ENCODE data around the gene CHTF18. TPM values are rescaled to one million over a fixed set of nuclear protein-coding genes. Genes with fewer than 3 reads are reported as not detected.

CHTF18 gene
- total RNA-seq, 2 experiments from 2014 or later: 95.6 to 115 TPM

DNA sequence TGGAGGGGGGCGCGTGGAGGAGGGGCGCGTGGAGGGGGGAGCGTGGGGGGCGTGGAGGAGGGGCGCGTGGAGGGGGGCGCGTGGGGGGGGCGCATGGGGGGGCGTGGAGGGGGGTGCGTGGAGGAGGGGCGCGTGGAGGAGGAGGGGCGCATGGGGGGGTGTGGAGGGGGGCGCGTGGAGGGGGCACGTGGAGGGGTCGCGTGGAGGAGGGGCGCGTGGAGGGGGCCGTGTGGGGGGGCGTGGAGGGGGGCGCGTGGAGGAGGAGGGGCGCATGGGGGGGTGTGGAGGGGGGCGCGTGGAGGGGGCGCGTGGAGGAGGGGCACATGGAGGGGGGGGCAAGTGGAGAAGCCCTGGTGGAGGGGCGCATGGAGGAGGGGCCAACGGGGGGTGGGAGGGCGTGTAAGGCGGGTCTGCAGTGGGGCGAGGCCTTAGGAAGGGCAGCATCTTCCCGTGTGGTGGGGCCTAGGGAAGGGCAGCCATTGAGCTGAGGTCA is 20.6 kb upstream of the CHTF18 start:
- no peak for ATAC-seq

GRCh38 chr16:768428-768827 is 20.0 kb upstream of the CHTF18 start:
- ChIA-PET POLR2A (no interaction called here), CTCF (no interaction called here)
- no peaks in the 10 kb centered on the region for H3K9me3 Mint-ChIP-seq
- H3K27ac Mint-ChIP-seq: no peak overlapping the region
- intact Hi-C loops (cut with micrococcal nuclease): no loop called here
- H3K27me3 Mint-ChIP-seq: no peaks in the 10 kb centered on the region
- H3K36me3 Mint-ChIP-seq (ENCODE audit: low read depth): no peaks in the 10 kb centered on the region
- no peaks in the 10 kb centered on the region for H3K4me1 Mint-ChIP-seq (ENCODE audit: low read depth)
- DNase-seq (no peak), ATAC-seq (no peak)
- H3K4me3 Mint-ChIP-seq: no peak overlapping the region
- TF ChIP-seq CTCF (IDR thresholded peaks at IDR 0.05): no peak

More for the DNA sequence above, 20.6 kb upstream of the CHTF18 start:
- no peak for TF ChIP-seq CTCF (IDR thresholded peaks at IDR 0.05)
- no peak overlapping the region for H3K27ac Mint-ChIP-seq
- H3K27me3 Mint-ChIP-seq: no peaks in the 10 kb centered on the region
- DNase-seq: no peak
- H3K4me1 Mint-ChIP-seq (ENCODE audit: low read depth): no peaks in the 10 kb centered on the region
- no peaks in the 10 kb centered on the region for H3K36me3 Mint-ChIP-seq (ENCODE audit: low read depth)
- no peak overlapping the region for H3K4me3 Mint-ChIP-seq
- ChIA-PET POLR2A (no interaction called here), CTCF (interaction anchor here (1.3 kb wide), 1 partner anchor 17 kb away, joined by 3 read pairs; no protein-coding TSS in a partner anchor)
- intact Hi-C loops (cut with micrococcal nuclease): no loop called here
- H3K9me3 Mint-ChIP-seq: no peaks in the 10 kb centered on the region

- ChIA-PET CTCF (interaction anchor here (1.3 kb wide), 1 partner anchor 57 kb away, joined by 4 read pairs; no protein-coding TSS in a partner anchor), POLR2A (no interaction called here)
- Mint-ChIP-seq H3K4me1 (ENCODE audit: low read depth) (no peaks in the 10 kb centered on the region), H3K27ac (no peak overlapping the region), H3K27me3 (no peaks in the 10 kb centered on the region), H3K36me3 (ENCODE audit: low read depth) (no peaks in the 10 kb centered on the region), H3K4me3 (no peak overlapping the region), H3K9me3 (no peaks in the 10 kb centered on the region)
- intact Hi-C loops (cut with micrococcal nuclease): no loop called here
- DNase-seq (no peak), ATAC-seq (no peak)
- no peak for TF ChIP-seq CTCF (IDR thresholded peaks at IDR 0.05)
Observed at GRCh38 chr16:769184-769784, 19.1 kb upstream of the CHTF18 start.

DNA sequence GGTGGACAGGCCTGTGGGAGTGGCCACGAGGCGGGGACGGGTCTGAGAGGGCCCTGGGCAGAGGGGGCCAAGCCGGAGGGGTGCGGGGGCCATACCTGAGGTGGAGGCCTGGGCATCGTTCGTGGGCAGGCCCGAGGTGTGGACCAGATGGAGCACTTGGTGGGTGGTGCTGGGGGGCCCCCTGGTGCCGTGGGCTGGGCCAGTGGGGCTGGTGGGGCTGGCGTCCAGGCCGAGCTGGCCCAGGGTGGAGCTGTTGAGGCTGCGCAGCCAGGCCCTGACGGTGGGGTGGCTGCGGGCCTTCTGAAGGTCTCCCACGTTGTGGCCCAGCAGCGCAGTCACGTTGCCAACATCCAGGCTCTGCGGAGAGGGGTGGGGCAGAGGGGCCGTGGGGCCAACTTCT is 18.5 kb upstream of the CHTF18 start:
- ATAC-seq: no peak
- no peak for TF ChIP-seq CTCF (IDR thresholded peaks at IDR 0.05)
- no peaks in the 10 kb centered on the region for H3K27me3 Mint-ChIP-seq
- no peak for DNase-seq
- ChIA-PET CTCF (interaction anchor here (1.3 kb wide), 1 partner anchor 58 kb away, joined by 4 read pairs; no protein-coding TSS in a partner anchor), POLR2A (interaction anchor here (0.9 kb wide), 1 partner anchor 57 kb away, joined by 3 read pairs; no protein-coding TSS in a partner anchor)
- no peak overlapping the region for H3K4me3 Mint-ChIP-seq
- no peaks in the 10 kb centered on the region for H3K36me3 Mint-ChIP-seq (ENCODE audit: low read depth)
- intact Hi-C loops (cut with micrococcal nuclease): no loop called here
- no peaks in the 10 kb centered on the region for H3K4me1 Mint-ChIP-seq (ENCODE audit: low read depth)
- no peak overlapping the region for H3K27ac Mint-ChIP-seq
- H3K9me3 Mint-ChIP-seq: no peaks in the 10 kb centered on the region

DNA sequence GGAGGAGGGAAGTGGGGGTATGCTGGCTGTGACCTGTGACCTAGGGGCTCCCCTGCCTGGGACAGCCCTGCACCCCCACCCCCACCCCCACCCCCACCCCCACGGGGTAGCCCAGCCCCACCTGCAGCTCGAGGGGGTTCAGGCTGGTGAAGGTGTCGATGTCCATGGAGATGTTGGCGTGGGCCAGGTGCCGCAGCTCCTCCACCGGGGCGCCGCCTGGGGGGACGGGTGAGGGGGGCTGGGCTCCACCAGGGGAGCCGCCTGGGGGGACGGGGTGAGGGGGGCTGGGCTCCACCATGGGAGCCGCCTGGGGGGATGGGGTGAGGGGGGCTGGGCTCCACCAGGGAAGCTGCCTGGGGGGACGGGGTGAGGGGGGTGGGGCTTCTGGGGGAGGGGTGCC is 18.0 kb upstream of the CHTF18 start:
- DNase-seq (no peak), ATAC-seq (no peak)
- TF ChIP-seq CTCF (IDR thresholded peaks at IDR 0.05): no peak
- ChIA-PET POLR2A (interaction anchor here (0.9 kb wide), 1 partner anchor 57 kb away, joined by 3 read pairs; no protein-coding TSS in a partner anchor), CTCF (interaction anchor here (1.3 kb wide), 1 partner anchor 58 kb away, joined by 4 read pairs; no protein-coding TSS in a partner anchor)
- Mint-ChIP-seq H3K9me3 (no peaks in the 10 kb centered on the region), H3K4me1 (ENCODE audit: low read depth) (no peaks in the 10 kb centered on the region), H3K4me3 (no peak overlapping the region), H3K36me3 (ENCODE audit: low read depth) (no peaks in the 10 kb centered on the region), H3K27ac (no peak overlapping the region), H3K27me3 (no peaks in the 10 kb centered on the region)
- intact Hi-C loops (cut with micrococcal nuclease): no loop called here

Data from activated CD8-positive, alpha-beta T cell treated with anti-CD3 and anti-CD28 coated beads for 36 hours (primary cell).